Fibroblast of gingiva (primary cell): ENCODE results near the gene FAM187B.
"Not testable (repeated sequence)": the region's sequence is repeated elsewhere in the genome, so short reads cannot be mapped to it uniquely, and the experiment has no call there.

Experiments used
- DNase-seq: peaks from one replicate; pipeline ENCODE4 v3.0.0-alpha.2; 2011; ENCODE audit warnings: low read depth

Gene FAM187B

DNA sequence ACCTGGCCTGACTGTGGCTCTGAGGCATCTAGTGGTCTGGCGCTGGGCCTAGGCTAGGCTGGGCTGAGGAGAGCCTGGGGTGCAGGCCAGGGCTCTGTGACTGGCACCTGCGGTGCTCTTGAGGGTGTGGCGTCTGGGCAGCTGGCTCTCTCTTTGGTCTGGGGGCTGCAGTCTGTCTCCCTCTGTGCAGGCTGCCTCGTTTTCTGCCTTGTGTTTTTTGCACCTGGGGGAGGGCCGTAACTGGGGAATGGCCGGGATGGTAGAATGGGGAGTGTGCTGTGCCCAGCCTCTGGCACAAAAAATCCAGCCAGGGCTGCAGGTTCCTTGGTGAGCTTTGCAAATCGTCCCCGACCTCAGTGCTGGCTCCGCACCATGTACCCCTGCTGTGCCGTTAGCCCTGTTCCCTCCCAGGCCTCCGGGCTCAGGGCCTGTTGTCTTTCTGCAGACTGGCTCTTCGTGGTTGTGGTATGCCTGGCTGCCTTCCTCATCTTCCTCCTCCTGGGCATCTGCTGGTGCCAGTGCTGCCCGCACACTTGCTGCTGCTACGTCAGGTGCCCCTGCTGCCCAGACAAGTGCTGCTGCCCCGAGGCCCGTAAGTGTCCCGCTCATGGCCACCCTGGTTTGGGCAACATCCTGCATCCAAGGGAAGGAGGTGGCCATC lies 33.7 kb upstream of the FAM187B start:
- DNase-seq: no peak

DNA sequence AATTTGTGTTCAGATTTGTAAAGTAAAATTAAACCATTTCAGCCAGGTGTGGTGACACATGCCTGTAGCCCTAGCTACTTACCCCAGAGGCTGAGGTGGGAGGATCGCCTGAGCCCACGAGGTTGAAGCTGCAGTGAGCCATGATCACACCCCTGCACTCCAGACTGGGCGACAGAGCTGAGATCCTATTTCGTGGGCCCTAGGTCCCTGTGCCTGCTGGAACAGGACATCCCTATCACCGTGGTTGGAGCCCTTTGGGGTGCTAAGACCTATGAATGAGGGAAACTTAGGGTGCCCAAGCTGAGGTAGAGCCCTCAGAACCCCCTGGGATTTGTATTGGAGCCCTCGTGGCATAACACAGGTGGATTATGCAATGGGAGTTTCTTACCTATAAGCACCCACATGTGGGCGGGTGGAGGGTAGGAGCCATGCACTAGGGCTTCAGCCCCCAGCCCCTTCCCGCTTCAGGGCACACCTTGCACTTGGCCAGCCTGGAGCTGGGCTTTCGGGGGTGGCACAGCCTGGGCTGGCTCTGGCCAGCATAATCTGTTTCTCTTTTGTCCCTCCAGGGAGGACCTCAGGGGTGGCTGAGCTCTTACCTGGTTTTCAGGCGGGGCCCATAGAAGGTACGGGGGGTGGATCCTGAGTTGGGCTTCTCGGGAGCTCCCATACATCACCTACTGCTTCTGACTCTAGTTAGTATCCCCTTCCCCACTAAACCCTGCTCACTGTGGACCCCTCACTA lies 33.0 kb upstream of the FAM187B start:
- DNase-seq: no peak

DNA sequence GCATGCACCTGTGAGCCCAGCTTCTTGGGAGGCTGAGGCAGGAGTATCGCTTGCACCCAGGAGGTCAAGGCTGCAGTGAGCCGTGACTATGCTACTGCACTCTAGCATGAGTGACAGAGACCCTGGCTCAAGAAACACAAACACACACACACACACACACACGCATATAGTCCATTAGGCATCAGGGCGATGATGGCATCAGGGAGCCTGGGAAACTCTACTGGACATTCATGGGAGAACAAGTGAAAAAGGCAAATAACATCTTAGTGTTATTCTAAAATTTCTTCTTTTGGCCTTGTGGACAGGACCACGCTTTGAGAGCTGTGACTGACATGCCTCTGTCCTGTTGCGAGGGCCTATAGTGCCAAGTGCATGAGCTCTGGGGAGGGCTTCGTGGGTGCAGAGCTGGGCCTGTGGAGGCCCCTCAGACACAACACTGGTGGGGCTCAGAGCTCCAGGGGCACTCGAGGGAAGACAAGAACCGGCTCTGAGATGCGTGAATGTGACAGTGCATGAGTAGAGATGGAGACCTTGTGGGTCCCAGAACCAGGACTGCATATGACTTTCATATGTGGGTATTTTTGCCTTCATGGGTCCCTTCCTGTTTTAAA lies 32.3 kb upstream of the FAM187B start:
- no peak for DNase-seq

DNA sequence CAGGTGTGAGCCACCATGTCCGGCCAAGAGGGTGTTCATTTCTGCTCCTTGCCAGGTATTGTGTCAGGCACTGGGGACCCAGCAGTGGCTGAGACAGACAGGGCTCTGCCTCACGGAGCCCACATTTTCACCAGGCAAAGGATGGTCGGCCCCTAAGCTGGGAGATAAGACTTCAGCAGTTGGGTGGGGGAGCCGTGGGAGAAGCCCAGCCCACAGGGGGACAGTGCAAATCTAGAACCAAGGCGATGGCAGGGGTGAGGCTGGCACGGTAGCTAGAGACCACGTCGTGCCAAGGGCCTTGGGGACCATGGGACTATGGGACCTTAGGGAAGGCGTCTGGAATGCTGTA lies 28.5 kb upstream of the FAM187B start:
- no peak for DNase-seq

DNA sequence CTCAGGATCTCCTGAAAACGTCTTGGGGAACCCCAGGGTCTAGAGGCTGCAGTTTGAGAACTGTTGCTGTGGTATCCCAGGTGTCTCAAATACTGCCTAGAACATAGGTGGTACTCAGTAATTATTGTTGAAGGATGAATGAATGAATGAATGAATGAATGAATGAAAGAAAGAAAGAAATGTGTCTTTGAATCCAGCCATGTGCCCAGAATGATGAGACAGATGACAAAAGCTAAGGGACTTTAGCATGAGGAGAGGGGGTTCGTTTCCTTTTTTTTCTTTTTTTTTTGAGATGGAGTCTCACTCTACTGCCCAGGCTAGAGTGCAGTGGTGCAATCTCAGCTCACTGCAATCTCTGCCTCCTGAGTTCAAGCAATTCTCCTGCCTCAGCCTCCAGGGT lies 28.0 kb upstream of the FAM187B start:
- DNase-seq: no peak

DNA sequence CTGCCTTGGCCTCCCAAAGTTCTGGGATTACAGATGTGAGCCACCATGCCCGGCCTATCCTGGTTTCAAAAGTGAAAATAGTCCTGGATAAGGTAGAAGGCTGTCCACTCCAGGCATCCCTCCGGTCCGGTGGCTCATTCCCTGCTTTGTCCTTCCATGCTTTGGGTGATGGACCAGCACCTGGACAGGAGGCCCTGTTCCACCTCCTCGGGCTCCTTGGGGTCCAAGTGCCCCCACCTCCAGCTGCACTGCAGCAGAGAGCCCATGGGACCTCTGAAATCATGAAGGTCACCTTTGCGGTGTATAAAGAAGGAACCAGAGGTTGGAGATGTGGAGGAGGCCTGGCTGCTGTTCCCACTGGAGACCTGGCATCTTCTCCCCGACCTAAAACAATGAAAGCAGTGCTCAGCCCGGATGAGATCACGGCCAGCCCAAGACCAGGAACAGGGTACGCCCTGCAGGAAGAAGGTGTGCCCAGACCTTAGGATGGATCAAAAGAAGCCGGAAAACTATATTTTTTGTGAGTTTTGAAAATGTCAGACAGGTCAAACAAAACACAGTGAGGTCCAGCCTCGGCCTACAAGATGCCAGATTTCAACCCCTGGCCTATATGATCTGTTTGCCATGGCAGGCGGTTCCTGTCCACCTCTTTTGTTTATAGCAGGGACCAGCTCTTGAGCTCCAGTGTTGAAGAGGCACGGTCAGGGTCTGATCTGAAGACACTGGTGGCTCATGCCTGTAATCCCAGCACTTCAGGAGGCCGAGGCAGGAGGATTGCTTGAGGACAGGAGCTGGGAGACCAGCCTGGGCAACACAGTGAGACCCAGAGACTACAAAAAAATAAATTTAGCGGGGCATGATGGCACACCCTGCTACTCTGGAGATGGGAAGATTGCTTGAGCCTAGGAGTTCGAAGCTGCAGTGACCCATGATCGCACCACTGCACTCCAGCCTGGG lies 26.1 kb upstream of the FAM187B start:
- no peak for DNase-seq

DNA sequence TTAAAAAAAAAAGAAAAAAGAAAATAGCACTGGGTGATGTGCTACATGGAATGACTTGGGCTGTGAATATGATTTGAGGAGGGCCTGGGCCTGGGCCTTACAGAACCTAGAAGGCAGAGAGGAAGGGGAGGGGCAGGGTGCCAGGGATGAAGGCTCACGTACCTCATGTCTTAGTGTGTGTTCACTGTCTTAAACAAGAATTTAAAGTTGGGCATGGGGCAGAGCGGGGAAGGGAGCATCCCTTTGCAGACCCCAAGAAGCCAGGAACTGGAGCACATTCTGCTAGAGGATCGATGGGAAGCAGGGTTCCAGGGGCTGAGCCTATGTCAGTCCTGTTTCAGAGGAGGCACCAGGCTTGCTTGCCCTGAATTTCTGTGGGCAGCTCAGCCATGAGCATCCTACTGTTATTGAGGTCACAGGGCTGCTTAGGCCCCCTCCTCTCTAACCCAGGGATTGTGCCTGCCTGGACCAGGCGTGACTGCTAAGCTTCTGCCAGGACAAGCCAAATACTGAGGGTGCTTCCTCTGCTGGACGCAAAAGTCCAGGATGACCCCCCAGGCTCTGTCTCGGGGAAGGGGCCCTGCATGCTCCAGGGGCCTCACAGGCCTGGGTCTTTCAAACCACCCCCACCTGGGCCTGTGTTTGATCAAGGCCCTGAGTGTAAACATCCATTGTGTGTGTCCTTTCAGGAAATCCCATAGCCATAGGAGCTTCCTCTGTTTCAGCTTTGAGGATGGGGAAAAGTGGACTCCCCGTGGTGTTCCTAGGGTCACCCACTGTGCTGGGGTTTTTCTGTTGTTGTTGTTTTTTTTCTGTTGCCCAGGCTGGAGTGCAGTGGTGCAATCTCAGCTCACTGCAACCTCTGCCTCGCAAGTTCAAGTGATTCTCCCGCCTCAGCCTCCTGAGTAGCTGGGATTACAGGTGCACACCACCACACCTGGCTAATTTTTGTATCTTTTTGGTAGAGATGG lies 25.1 kb upstream of the FAM187B start:
- no peak for DNase-seq

DNA sequence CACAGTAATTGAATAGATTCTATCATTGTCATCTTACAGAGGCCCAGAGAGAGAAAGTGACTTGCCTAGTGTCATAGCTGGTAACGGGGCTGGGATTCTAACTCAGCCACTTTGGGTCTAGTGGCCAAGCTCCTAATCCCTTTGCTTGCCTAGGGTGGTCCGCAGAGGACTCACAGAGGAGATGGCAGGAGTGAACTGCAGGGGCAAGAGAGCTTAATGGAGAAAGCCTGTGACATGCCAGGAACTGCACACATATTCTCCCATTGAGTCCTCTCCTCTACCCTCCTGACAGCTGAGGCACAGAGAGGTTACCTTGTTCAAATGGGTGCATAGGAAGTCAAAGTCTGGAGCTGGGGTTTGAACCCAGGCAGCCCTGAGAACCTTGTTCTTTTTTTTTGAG lies 22.9 kb upstream of the FAM187B start:
- DNase-seq: no peak

DNA sequence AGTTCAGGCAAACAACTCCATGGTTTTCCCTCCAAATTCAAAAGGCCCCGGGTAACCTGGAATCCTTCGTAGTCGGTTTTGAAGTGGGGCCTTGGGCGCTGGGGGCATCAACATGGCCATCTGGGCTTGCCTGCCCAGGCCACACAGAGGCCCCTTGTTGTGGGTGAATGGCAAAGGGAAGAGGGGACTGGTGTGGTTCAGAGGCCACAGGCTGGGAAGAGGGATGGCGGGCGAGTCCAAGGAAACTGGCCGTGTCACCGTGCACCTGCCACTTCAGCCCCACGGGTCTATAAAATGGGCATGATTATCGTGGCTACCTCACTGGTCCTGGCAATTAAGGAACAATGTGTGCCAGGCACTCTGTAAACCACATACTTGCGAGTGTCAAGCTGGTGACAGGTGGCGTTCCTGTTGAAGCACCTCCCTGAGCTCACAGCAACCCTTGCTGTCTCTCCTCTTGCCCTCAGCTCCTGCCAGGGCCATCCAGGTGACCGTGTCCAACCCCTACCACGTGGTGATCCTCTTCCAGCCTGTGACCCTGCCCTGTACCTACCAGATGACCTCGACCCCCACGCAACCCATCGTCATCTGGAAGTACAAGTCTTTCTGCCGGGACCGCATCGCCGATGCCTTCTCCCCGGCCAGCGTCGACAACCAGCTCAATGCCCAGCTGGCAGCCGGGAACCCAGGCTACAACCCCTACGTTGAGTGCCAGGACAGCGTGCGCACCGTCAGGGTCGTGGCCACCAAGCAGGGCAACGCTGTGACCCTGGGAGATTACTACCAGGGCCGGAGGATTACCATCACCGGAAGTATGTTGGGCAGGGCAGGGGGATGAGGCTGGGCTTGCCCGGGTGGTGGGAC lies 21.5 kb upstream of the FAM187B start:
- no peak for DNase-seq

DNA sequence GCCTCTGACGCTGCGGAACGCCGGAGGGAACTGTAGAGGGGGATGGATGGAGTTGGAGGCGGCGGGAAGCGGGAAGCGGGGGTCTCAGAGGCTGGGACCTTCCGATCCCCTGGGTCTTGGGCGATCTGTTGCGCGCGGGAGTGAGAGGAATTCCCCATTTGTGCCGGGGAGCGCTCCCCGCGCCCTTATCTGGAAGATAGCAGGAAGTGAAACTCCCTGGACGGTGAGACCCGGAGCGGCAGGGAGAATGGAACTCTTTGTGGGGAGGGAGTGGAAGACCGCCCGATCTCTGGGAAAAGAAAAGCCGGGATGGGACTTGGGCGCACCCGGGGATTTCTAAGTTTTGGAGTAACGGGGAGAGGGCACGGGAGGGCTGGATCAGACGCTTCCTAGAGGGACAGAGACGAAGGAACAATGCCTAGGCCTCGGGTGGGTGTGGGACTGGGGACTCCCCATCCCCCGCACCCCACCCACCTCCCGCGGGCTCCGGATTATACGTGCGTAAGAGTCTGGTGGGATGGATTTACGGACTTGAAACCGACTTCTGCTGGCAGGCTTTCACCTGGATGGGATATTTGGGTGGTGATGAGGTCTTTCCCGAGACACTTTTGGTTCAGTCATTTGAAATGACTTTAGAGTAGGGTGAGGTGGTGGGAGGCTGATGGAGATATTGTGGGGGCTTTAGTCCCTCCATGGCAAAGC lies 20.8 kb upstream of the FAM187B start:
- DNase-seq: no peak

DNA sequence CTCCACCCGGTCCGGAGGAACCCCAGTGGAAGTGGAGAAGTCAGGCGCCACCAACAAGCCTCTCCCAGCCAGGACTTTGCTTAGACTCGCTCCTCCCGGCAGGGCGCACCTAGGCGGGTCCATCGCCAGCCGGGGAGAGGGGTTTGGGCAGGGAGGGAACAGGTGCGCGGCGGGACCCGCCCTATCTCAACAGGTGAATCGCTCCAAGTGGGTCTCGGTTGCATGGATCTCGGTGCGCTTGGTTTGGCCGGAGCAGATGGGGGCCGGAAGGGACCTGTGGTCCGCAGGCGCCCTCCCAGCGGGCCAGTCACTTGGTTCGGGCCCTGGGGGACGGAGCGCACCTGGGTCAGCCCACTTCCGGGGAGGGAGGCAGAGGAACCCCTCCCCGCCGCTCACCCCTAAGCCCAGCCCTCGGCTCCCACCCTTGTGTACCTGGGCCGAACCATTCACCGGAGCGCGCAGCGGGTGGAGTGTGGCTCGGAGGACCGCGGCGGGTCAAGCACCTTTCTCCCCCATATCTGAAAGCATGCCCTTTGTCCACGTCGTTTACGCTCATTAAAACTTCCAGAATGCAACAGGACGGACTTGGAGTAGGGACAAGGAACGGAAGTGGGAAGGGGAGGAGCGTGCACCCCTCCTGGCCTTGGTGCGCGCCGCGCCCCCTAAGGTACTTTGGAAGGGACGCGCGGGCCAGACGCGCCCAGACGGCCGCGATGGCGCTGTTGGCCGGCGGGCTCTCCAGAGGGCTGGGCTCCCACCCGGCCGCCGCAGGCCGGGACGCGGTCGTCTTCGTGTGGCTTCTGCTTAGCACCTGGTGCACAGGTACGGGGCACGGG lies 20.0 kb upstream of the FAM187B start, which contains the start of gene LSR:
Gene LSR (plus strand): TSS at position 693 of the 836 bp plus-strand sequence. CDS start 21 bp downstream, at position 714.
- DNase-seq: no peak

DNA sequence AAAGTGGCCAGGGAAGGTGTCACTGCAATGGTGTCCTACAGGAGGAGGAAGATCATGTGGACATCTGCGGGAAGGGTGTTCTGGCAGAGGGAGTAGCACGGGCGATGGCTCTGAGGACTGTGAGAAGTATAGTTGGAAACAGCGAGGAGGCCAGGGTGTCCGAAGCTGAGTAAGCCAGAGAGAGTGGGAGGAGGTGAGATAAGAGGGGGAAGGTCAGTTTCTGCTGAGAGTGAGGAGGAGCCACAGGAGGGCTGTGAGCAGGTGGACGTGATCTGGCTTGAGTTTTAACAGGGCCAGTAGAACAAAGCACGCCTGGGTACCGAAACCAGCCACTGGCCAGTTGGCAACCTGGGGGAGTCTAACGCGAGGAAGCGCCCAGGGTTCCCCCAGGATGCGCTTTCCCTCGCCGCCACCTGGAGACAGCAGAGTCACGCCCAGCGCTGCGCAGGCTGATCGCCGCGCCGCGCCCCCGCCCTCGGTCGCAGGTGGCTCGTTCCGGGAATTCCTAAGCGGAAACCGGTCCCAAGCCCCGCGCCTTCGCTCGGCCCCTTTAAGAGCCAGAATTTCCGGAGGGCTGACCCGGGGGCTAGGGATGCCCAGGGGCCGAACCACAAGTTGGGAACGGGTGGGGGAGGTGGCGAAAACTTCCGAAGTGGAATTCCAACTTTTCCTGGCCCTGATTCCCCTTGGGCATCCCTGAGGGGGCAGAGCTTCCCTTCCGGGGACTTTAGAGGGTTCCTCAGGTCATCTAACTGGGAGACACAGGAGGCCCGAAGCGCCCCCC lies 19.2 kb upstream of the FAM187B start:
- no peak for DNase-seq

DNA sequence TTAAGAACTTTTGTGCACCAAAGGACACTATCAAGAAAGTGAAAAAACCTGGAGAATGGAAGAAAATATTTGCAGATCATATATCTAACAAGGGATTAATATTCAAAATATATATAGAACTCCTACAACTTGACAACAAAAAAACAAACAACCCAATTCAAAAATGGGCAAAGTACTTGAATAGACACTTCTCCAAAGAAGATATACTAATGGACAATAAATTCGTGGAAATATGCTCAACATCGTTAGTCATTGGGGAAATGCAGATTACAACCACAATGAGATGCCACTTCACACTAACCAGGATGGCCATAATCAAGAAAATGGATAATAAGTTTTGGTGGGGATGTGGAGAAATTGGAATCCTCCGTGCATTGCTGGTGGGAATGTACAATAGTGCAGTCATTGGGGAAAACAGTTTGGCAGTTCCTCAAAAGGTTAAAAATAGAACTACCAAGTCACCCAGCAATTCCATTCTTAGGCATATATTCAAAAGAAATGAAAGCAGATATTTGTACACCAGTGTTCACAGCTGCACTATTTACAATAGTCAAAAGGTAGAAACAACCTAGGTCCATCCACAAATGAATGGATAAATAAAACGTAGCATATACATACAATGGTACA lies 18.0 kb upstream of the FAM187B start:
- no peak for DNase-seq

DNA sequence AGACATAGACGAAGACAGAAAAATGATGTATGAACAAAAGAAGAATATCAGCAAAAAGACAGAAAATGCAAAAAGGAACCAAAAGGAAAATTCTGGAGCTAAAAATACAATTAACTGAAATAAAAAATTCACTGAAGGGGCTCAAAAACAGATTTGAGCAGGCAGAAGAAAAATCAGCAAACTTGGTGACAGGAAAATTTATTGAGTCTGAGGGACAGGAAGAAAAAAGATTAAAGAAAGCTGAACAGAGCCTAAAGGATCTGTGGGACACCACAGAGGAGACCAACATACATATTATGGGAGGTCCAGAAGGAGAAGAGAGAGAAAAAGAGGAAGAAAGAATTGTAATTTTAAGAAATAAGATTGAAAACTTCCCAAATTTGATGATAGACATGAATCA lies 12.9 kb upstream of the FAM187B start:
- DNase-seq: no peak

DNA sequence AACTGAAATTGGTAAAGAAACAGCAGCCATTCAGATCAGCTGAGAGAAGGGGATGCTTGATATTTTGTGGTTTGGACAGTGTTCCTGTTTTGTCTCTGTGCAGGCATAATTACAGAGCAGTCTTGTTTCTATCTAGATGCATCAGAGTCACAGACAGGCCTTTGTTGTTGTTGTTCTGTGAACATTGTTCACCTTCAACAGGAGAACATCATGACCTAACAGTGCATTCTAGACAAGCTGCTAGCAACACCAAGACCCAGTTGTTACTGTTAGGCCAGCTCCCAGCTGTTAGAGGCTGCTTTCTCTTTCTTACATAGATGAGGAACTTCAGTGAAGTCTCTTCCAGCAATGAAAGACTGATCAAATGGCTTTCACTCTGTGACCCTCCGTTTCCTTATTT lies 11.8 kb upstream of the FAM187B start:
- DNase-seq: no peak

DNA sequence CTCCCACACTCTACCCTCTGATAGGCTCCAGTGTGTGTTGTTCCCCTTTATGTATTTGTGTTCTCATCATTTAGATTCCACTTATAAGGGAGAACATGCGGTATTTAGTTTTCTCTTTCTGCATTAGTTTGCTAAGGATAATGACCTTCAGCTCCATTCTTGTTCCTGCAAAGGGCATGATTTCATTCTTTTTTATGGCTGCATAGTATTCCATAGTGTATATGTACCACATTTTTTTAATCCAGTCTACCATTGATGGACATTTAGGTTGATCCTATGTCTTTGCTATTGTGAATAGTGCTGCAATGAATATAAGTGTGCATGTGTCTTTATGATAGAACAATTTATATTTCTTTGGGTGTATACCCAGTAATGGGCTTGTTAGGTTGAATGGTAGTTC lies 11.1 kb upstream of the FAM187B start:
- not testable (repeated sequence) for DNase-seq
